Liver (tissue), 3 donors: ENCODE results near the gene NIPBL.

Experiments
- CTCF ChIP-seq: fragments of 150-350 bp; IDR thresholded peaks from 2 replicates; pipeline ENCODE4 v1.5.1; 2017; ENCODE audit warnings: improper control_type of control experiment, low read depth, low read length; ENCODE audit not compliant: missing input control
- EGR1 ChIP-seq, 2 donors: IDR thresholded peaks; 2 replicates each; pipeline ENCODE4 v1.6.1; 2016 to 2018; ENCODE audit warnings: antibody characterized with exemption in 2 of 2, low read depth in 2 of 2
- FOXA2 ChIP-seq: IDR thresholded peaks from 2 replicates; pipeline ENCODE4 v1.6.1; 2016; ENCODE audit warnings: antibody characterized with exemption
- HNF4A ChIP-seq, 2 donors: conservative IDR thresholded peaks; 2 replicates each; pipeline ENCODE4 v1.6.1; 2016; ENCODE audit warnings: antibody characterized with exemption in 2 of 2, mild to moderate bottlenecking in 2 of 2
- JUND ChIP-seq, 2 donors: IDR thresholded peaks; 2 replicates each; pipeline ENCODE4 v1.6.1; 2016; ENCODE audit warnings: antibody characterized with exemption in 2 of 2
- SP1 ChIP-seq: IDR thresholded peaks from 2 replicates; pipeline ENCODE4 v1.6.1; 2018; ENCODE audit warnings: antibody characterized with exemption, mild to moderate bottlenecking
- YY1 ChIP-seq: IDR thresholded peaks from 2 replicates; pipeline ENCODE4 v1.6.1; 2016; ENCODE audit warnings: antibody characterized with exemption, mild to moderate bottlenecking
- ZBTB33 ChIP-seq: IDR thresholded peaks from 2 replicates; pipeline ENCODE4 v1.6.1; 2016; ENCODE audit warnings: antibody characterized with exemption
- TF ChIP-seq, protein P1 (sequence below): IDR thresholded peaks from 2 replicates; pipeline ENCODE4 v1.6.1; 2016; ENCODE audit warnings: antibody characterized with exemption
- donor health status: healthy.
- donor health status: healthy.

GRCh38 chr5:37047947-37048346, 171.4 kb downstream of the NIPBL start:
- TF ChIP-seq CTCF (no peak), YY1 (no peak), JUND (IDR thresholded peaks at IDR 0.05) (no peak), ZBTB33 (no peak), SP1 (no peak), FOXA2 (no peak), EGR1 (IDR thresholded peaks at IDR 0.05; ENCODE audit: low read depth in 2 of 2) (no peak), HNF4A (conservative IDR thresholded peaks at IDR 0.05) (no peak)
- TF ChIP-seq, protein P1, sequence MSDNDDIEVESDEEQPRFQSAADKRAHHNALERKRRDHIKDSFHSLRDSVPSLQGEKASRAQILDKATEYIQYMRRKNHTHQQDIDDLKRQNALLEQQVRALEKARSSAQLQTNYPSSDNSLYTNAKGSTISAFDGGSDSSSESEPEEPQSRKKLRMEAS, result no peak
